B cell (primary cell): Measurements from ENCODE around the gene RABEP1. TPM values are rescaled to one million over a fixed set of nuclear protein-coding genes. Genes with fewer than 3 reads are reported as not detected.
A peak's percentile ranks its signal among the peaks of the same experiment; 100 is the strongest.

Source experiments
- ATAC-seq: fragments of 200-7000 bp; cut with Tn5 transposase; one replicate; pipeline ENCODE4 v1.10.0; 2021; ENCODE audit warnings: low read depth, mild to moderate bottlenecking, moderate number of reproducible peaks, moderate library complexity
- CTCF ChIA-PET: fragments of 350-600 bp; sonication (Branson Sonifier 250); formaldehyde crosslinking; loops from one replicate; lab custom pipeline; 2021; ENCODE audit warnings: antibody characterized with exemption, inconsistent platforms; lab: Charles Lee
- POLR2A ChIA-PET: fragments of 350-600 bp; sonication (Branson Sonifier 250); formaldehyde crosslinking; loops from one replicate; lab custom pipeline; 2021; ENCODE audit warnings: antibody characterized with exemption; lab: Charles Lee
- DNase-seq: peaks from one replicate; pipeline ENCODE4 v3.0.0; 2013
- H2AFZ ChIP-seq: 2 replicates; pipeline ENCODE4 v1.6.1; 2012; ENCODE audit warnings: mild to moderate bottlenecking, low read depth, low read length; ENCODE audit not compliant: insufficient read depth, poor library complexity, severe bottlenecking
- H3K27ac ChIP-seq, 2 donors: 1 replicate in 1 of 2; 2 replicates in 1 of 2; pipeline ENCODE4 v1.5.1; 2012 to 2013; ENCODE audit warnings: low read length in 2 of 2, mild to moderate bottlenecking in 2 of 2, moderate library complexity in 1 of 2
- H3K27me3 ChIP-seq, 4 experiments: fragments of 200-600 bp in 1 of 4; sonication (generic) in 1 of 4; replicated peaks in 1 of 4; 1 replicate in 2 of 4; 2 replicates in 2 of 4; pipeline versions ENCODE4 v1.6.1 to v1.7.0; 2013 to 2016; ENCODE audit warnings: low read length in 3 of 4, mild to moderate bottlenecking in 2 of 4, mixed read lengths in 1 of 4, moderate library complexity in 1 of 4; ENCODE audit not compliant: insufficient read depth in 4 of 4, control insufficient read depth in 3 of 4; ENCODE audit errors: control extremely low read depth in 1 of 4
- H3K36me3 ChIP-seq, 2 experiments: replicated peaks in 1 of 2; 1 replicate in 1 of 2; 2 replicates in 1 of 2; pipeline versions ENCODE4 v1.6.1 to v1.7.1; 2013; ENCODE audit warnings: low read length in 1 of 2; ENCODE audit not compliant: insufficient read depth in 2 of 2, control insufficient read depth in 1 of 2; ENCODE audit errors: control extremely low read depth in 1 of 2, extremely low read depth in 1 of 2
- H3K4me1 ChIP-seq, 2 donors: fragments of 200-600 bp in 1 of 2; sonication (generic) in 1 of 2; 1 replicate in 1 of 2; 2 replicates in 1 of 2; pipeline versions ENCODE4 v1.5.1 to v1.6.1; 2013 to 2017; ENCODE audit warnings: low read length in 2 of 2; ENCODE audit not compliant: control insufficient read depth in 2 of 2, insufficient read depth in 2 of 2
- H3K4me2 ChIP-seq: replicated peaks from 2 replicates; pipeline ENCODE3; 2012; ENCODE audit warnings: mild to moderate bottlenecking, low read depth, low read length; ENCODE audit not compliant: poor library complexity, severe bottlenecking
- H3K4me3 ChIP-seq, 5 experiments: fragments of 200-600 bp in 1 of 5; sonication (generic) in 1 of 5; 1 replicate in 3 of 5; 2 replicates in 2 of 5; pipeline versions ENCODE4 v1.5.1 to v1.7.0; 2011 to 2016; ENCODE audit warnings: low read length in 4 of 5, mild to moderate bottlenecking in 4 of 5, low read depth in 2 of 5, control low read depth in 1 of 5, moderate library complexity in 1 of 5; ENCODE audit not compliant: insufficient read depth in 1 of 5; ENCODE audit errors: control extremely low read depth in 1 of 5, extremely low read depth in 1 of 5
- H3K79me2 ChIP-seq: fragments of 200-600 bp; sonication (generic); one replicate; pipeline ENCODE4 v1.6.0; 2016; ENCODE audit warnings: low read length; ENCODE audit not compliant: control insufficient read depth, insufficient read depth
- H3K9ac ChIP-seq: fragments of 200-600 bp; sonication (generic); 2 replicates; pipeline ENCODE4 v1.6.1; 2017; ENCODE audit warnings: mild to moderate bottlenecking, low read length, moderate library complexity
- H3K9me3 ChIP-seq, 3 donors: one replicate each; pipeline versions ENCODE4 v1.6.1 to v1.7.1; 2013; ENCODE audit warnings: low read length in 2 of 3; ENCODE audit not compliant: control insufficient read depth in 2 of 3, insufficient read depth in 1 of 3; ENCODE audit errors: control extremely low read depth in 1 of 3
- H4K20me1 ChIP-seq: 2 replicates; pipeline ENCODE4 v1.6.0; 2012; ENCODE audit warnings: mild to moderate bottlenecking, low read length; ENCODE audit not compliant: insufficient read depth, control insufficient read depth, poor library complexity, severe bottlenecking
- H3K27ac Mint-ChIP-seq: one replicate; pipeline ENCODE4 v1.8.0; 2021; ENCODE audit warnings: mixed read lengths
- H3K27me3 Mint-ChIP-seq: one replicate; pipeline ENCODE4 v1.8.0; 2021; ENCODE audit warnings: mixed read lengths
- H3K4me1 Mint-ChIP-seq: one replicate; pipeline ENCODE4 v1.8.0; 2021; ENCODE audit warnings: mixed read lengths
- H3K4me3 Mint-ChIP-seq: one replicate; pipeline ENCODE4 v1.8.0; 2021; ENCODE audit warnings: mixed read lengths
- H3K9me3 Mint-ChIP-seq: one replicate; pipeline ENCODE4 v1.8.0; 2022; ENCODE audit warnings: mixed read lengths; ENCODE audit not compliant: insufficient read depth
- EZH2 ChIP-seq: IDR thresholded peaks from 2 replicates; pipeline ENCODE4 v1.6.1; 2012; ENCODE audit warnings: borderline replicate concordance, low read depth, mild to moderate bottlenecking, moderate library complexity, low read length; ENCODE audit not compliant: insufficient read depth, poor library complexity, severe bottlenecking
- WGBS: methylation state at CpG from one replicate; pipeline ENCODE4 v1.1.5; 2013; ENCODE audit warnings: missing lambda C conversion rate; ENCODE audit not compliant: insufficient coverage; 5-methylcytosine and 5-hydroxymethylcytosine counted together
- intact Hi-C: fragments of 100-400 bp; cut with micrococcal nuclease; formaldehyde crosslinking; loops from one replicate; pipeline ENCODE4 v1.10.0; 2022
- polyA plus RNA-seq: library from polyadenylated mRNA; depleted of rRNA; stranded (reverse); fragments of >200 nt; gene quantifications from 2 replicates; pipeline ENCODE4 v1.2.3, GENCODE V29; 2012
- total RNA-seq, 2 donors: library from RNA; stranded (reverse); fragments of 120-200 nt in 1 of 2; gene quantifications; 1 replicate in 1 of 2; 2 replicates in 1 of 2; pipeline versions ENCODE4 v1.2.3 to v1.2.4, GENCODE V29; 2013 to 2022
- TF ChIP-seq, protein P1 (sequence below): fragments of 200-600 bp; IDR thresholded peaks from one replicate; pipeline ENCODE4 v1.8.0; 2022; ENCODE audit warnings: antibody characterized with exemption, mild to moderate bottlenecking

RABEP1 gene
- total and polyA plus RNA-seq, 2 donors (not counting 1 experiment from before 2014, with no cell fraction given), result 24.2 to 86.1 TPM

DNA sequence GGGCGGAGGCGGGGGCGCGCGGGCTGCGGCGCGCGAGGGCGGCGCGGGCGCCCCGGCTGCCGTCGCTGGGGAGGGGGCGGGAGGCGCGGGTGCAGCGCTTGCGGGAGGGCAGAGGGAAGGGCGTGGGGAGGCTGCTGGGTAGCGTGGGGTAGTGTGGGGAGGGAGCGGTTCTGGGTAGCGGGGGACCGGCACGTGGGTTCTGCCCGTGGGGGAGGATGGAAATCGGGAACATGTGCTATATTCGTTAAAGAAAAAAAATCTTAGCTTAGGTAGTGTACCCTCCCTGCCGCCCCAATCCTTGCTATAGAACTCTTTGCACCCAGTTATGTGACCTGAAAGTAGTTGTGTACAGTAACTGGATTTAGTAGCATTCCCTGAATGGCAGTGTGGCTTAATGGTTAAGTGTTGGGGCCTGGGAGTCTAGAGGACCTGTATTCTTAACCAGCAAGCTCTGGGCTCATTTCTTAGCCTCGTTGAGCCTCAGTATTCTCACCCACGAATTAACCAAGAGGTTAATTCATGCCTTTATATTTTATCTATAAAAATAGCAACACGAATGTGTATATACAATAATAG is 646 bp downstream of the RABEP1 start:
- Histone ChIP-seq H4K20me1 (peaks cover 39% of the 10 kb centered on the region), H3K27ac (peak overlapping the region; percentile 31 to 42), H3K36me3 (peaks cover 0 to 13% of the 10 kb centered on the region in 2 experiments), H3K4me3 (peak overlapping the region; percentile 63 to 90 (median 75)), H3K9ac (peak overlapping the region; percentile 84), H3K4me1 (peaks cover 38 to 47% of the 10 kb centered on the region in 2 donors), H3K79me2 (peaks cover 52% of the 10 kb centered on the region), H3K27me3 (no peaks in the 10 kb centered on the region), H2AFZ (peak overlapping the region; percentile 19), H3K9me3 (no peaks in the 10 kb centered on the region), H3K4me2 (peak overlapping the region; percentile 92)
- Mint-ChIP-seq H3K27me3 (no peaks in the 10 kb centered on the region), H3K9me3 (no peaks in the 10 kb centered on the region), H3K27ac (peak overlapping the region; percentile 94), H3K4me3 (peak overlapping the region; percentile 88), H3K4me1 (peaks cover 43% of the 10 kb centered on the region)
- ATAC-seq (peak; percentile 40), DNase-seq (no peak)
- TF ChIP-seq EZH2, result no peak
- TF ChIP-seq, protein P1, sequence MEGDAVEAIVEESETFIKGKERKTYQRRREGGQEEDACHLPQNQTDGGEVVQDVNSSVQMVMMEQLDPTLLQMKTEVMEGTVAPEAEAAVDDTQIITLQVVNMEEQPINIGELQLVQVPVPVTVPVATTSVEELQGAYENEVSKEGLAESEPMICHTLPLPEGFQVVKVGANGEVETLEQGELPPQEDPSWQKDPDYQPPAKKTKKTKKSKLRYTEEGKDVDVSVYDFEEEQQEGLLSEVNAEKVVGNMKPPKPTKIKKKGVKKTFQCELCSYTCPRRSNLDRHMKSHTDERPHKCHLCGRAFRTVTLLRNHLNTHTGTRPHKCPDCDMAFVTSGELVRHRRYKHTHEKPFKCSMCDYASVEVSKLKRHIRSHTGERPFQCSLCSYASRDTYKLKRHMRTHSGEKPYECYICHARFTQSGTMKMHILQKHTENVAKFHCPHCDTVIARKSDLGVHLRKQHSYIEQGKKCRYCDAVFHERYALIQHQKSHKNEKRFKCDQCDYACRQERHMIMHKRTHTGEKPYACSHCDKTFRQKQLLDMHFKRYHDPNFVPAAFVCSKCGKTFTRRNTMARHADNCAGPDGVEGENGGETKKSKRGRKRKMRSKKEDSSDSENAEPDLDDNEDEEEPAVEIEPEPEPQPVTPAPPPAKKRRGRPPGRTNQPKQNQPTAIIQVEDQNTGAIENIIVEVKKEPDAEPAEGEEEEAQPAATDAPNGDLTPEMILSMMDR, result no peak
- 0% methylated on average over 28 of the region's 34 CpGs for WGBS
- ChIA-PET POLR2A (interaction anchor here (0.7 to 1.2 kb wide), 3 partner anchors 24 to 84 kb away, joined by 3 read pairs; no protein-coding TSS in a partner anchor), CTCF (interaction anchor here (1.4 to 2.4 kb wide), 4 partner anchors 28 to 91 kb away, joined by 4 to 11 read pairs (median 6); partner anchors contain the start of gene ZNF594)
- intact Hi-C loops, result loop anchor here (5.0 kb wide), 1 partner anchor 40 kb away; no protein-coding TSS in a partner anchor
